B cell (primary cell): ENCODE measurements around the gene ANKRD49.

Source experiments
- CTCF ChIP-seq: fragments of 200-600 bp; IDR thresholded peaks from one replicate; pipeline ENCODE4 v1.8.0; 2022; ENCODE audit warnings: antibody characterized with exemption, mild to moderate bottlenecking
- EZH2 ChIP-seq: IDR thresholded peaks from 2 replicates; pipeline ENCODE4 v1.6.1; 2012; ENCODE audit warnings: borderline replicate concordance, low read depth, mild to moderate bottlenecking, moderate library complexity, low read length; ENCODE audit not compliant: insufficient read depth, poor library complexity, severe bottlenecking

- TF ChIP-seq CTCF (peak; percentile 88), EZH2 (no peak)
Measured at GRCh38 chr11:94504689-94505293, 11.0 kb downstream of the ANKRD49 start.
